NCI-H82 treated with DMSO at 0.1 percent for 48 hours (cell line): ENCODE measurements around the gene ANAPC4.

Experiments used
- DNase-seq: peaks from one replicate; lab custom pipeline; 2025; ENCODE audit not compliant: unreplicated experiment; lab: John Stamatoyannopoulos, UW

ANAPC4 gene

GRCh38 chr4:25377572-25378436, 741 bp downstream of the ANAPC4 start:
- no peak for DNase-seq

- no peak for DNase-seq
These were observed 1.3 kb downstream of the ANAPC4 start for GRCh38 chr4:25378437-25378743.

GRCh38 chr4:25379591-25379990, 2.5 kb downstream of the ANAPC4 start:
- no peak for DNase-seq

GRCh38 chr4:25383647-25384046, 6.6 kb downstream of the ANAPC4 start:
- no peak for DNase-seq

GRCh38 chr4:25386926-25387325, 9.9 kb downstream of the ANAPC4 start:
- DNase-seq, result no peak

GRCh38 chr4:25397305-25397704, 20.2 kb downstream of the ANAPC4 start:
- DNase-seq, result no peak

- DNase-seq, result no peak
These were observed 22.4 kb downstream of the ANAPC4 start for GRCh38 chr4:25399510-25399909.

GRCh38 chr4:25401066-25401465, 24.0 kb downstream of the ANAPC4 start:
- no peak for DNase-seq

- no peak for DNase-seq
These were observed 25.5 kb downstream of the ANAPC4 start for GRCh38 chr4:25402521-25402920.

- DNase-seq, result no peak
These were observed 26.6 kb downstream of the ANAPC4 start for GRCh38 chr4:25403699-25404098.

- DNase-seq, result no peak
These were observed 28.4 kb downstream of the ANAPC4 start for GRCh38 chr4:25405453-25405852.

- DNase-seq, result no peak
These were observed 29.1 kb downstream of the ANAPC4 start for GRCh38 chr4:25406081-25406692.

- no peak for DNase-seq
These were observed 33.9 kb downstream of the ANAPC4 start for GRCh38 chr4:25410820-25411529.

- no peak for DNase-seq
These were observed 36.2 kb downstream of the ANAPC4 start for GRCh38 chr4:25413261-25413660.

GRCh38 chr4:25417014-25417413, 40.0 kb downstream of the ANAPC4 start:
- no peak for DNase-seq

GRCh38 chr4:25420931-25421330, 43.9 kb downstream of the ANAPC4 start:
- no peak for DNase-seq

GRCh38 chr4:25421816-25422525, 44.9 kb downstream of the ANAPC4 start:
- DNase-seq, result no peak

GRCh38 chr4:25423548-25423947, 46.5 kb downstream of the ANAPC4 start:
- DNase-seq, result no peak

- no peak for DNase-seq
These were observed 47.6 kb downstream of the ANAPC4 start for GRCh38 chr4:25424539-25425228.

- no peak for DNase-seq
These were observed 48.3 kb downstream of the ANAPC4 start for GRCh38 chr4:25425361-25425760.

- no peak for DNase-seq
These were observed 50.8 kb downstream of the ANAPC4 start for GRCh38 chr4:25427871-25428270.
